PC-3 (cell line): ENCODE results near the gene ERICH2.

Source experiments
- EZH2 ChIP-seq: fragments of 300-600 bp; sonication (generic); IDR thresholded peaks from one replicate; pipeline ENCODE4 v1.6.1; 2017; ENCODE audit warnings: antibody characterized with exemption, mild to moderate bottlenecking, low read length; ENCODE audit not compliant: unreplicated experiment
- EZH2phosphoT487 ChIP-seq: fragments of 300-600 bp; sonication (generic); IDR thresholded peaks from 2 replicates; pipeline ENCODE4 v1.6.1; 2018; ENCODE audit warnings: mild to moderate bottlenecking, antibody characterized with exemption, low read length, borderline replicate concordance
- TF ChIP-seq, protein P1 (sequence below): fragments of 300-600 bp; sonication (generic); conservative IDR thresholded peaks from 2 replicates; pipeline ENCODE4 v1.5.1; 2017; ENCODE audit warnings: antibody characterized with exemption, low read depth, mild to moderate bottlenecking, low read length

DNA sequence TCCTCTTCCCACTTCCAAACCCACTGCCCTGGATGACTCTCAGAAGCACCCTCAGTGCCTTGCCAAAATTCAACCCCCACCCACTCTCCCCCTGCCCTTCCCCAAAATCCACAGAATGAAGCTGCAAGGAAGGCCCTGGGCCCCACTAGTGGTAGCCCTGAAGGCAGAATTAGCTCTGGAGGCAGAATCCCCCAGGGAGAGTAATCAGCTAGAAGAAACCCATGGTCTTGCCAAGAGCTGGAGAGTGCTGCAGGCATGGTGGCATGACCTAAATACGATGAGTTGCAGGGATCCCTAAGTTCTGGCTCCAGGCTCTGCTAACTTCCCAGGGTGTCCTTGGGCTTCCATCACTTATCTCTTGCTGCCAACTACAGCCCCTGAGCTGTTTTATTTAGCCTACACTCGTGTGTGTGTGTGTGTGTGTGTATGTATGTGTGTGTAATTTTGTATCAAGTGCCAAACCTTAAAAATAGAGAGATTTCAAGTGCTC, 54.4 kb downstream of the ERICH2 start:
- TF ChIP-seq, protein P1, sequence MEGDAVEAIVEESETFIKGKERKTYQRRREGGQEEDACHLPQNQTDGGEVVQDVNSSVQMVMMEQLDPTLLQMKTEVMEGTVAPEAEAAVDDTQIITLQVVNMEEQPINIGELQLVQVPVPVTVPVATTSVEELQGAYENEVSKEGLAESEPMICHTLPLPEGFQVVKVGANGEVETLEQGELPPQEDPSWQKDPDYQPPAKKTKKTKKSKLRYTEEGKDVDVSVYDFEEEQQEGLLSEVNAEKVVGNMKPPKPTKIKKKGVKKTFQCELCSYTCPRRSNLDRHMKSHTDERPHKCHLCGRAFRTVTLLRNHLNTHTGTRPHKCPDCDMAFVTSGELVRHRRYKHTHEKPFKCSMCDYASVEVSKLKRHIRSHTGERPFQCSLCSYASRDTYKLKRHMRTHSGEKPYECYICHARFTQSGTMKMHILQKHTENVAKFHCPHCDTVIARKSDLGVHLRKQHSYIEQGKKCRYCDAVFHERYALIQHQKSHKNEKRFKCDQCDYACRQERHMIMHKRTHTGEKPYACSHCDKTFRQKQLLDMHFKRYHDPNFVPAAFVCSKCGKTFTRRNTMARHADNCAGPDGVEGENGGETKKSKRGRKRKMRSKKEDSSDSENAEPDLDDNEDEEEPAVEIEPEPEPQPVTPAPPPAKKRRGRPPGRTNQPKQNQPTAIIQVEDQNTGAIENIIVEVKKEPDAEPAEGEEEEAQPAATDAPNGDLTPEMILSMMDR, result no peak
- TF ChIP-seq EZH2 (no peak), EZH2phosphoT487 (no peak)
